DMS53 (cell line): ENCODE results near the gene RFPL3.
"Not testable (repeated sequence)": the region's sequence is repeated elsewhere in the genome, so short reads cannot be mapped to it uniquely, and the experiment has no call there.

Source experiments
- DNase-seq: peaks from one replicate; lab custom pipeline; 2025; lab: John Stamatoyannopoulos, UW

Gene RFPL3

DNA sequence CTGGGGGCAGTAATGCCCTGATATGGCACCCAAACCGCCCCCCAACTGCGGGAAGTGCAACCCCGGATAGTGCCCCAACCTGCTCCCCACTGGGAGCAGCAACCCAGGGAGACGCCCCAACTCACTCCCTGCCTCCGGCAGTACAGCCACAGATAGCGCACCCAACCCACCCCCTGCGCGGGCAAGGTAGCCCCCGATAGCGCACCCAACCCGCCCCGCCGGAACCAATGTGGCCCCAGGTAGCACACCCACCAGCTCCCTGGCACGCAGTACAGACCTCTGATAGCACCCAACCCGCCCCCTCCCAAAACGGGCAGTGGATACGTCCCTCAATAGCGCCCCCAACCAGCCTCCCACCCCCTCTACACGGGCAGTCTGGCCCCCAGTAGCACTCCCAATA, 3.8 kb upstream of the RFPL3 start:
- no peak for DNase-seq

DNA sequence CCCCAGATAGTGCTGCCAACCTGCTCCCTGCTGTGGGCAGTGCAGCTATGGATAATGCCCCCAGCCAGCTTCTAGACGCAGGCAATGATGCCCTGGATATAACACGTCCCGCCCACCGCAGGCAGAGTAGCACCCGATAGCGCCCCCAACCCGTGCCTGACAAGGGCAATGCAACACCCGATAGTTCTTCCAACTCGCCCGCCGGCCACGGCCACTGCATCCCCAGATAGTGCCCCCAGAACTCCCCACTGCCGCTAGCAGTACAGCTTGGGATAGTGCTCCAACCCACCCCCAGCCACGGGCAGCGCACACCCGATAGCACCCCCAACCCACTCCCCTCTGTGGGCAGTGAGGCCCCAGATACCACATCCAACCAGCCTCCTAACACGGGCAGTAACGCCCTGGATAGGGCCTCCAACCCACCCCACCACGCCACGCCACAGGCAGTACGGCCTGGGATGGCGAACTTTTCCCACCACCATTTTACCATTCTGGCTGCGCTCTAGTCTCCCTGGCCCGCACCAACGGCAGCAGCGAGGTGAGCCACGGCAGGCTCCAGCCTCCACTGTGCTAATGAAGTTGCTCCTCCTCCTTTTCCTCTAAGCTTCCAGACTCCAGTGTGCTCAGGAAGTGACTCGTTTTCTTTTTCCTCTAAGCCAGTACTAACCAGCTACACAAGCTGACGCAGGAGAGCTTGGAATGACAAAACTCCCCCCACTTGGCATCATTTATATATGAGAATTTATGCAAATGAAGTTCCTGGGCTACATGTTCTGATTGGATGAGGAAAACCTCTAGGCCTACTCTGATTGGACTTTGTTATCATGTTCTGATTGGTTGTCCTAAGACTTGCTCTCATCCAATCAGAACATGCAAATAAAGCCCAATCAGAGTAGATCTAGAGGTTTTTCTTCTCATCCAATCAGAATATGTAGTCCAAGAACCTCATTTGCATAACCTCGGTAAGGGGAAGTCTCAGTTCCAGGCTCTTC, 3.0 kb upstream of the RFPL3 start:
- peak; percentile 16 for DNase-seq

DNA sequence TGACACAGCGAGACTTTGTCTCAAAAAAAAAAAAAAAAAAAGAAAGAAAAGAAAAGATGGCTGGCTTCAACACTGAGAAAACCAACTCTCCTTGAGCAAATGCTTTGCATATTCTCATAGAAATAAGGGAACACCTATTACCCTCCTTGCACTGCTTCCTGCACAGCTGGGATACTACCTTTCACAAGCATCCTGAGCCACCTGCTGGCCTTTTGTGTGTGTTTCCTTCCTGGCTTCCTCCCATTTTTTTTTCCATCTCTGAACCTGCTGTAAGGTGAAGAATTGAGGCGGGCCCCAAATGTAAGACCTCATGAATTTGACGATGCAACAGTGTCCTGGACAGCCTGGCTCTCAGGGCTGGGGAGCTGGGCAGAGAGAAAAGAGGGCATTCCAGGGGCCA, 1.9 kb upstream of the RFPL3 start:
- peak; percentile 65 for DNase-seq

DNA sequence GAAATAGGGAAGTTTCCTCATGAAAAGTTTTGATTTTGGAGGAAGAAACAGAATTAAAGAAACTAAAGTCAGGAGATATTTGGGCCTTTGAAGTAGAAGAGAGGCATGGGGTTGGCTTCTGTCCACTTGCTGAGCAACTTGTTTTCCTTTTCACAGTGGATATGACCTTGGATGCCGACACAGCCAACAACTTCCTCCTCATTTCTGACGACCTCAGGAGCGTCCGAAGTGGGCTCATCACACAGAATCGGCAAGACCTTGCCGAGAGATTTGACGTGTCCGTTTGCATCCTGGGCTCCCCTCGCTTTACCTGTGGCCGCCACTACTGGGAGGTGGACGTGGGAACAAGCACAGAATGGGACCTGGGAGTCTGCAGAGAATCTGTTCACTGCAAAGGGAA, 2.4 kb downstream of the RFPL3 start:
- not testable (repeated sequence) for DNase-seq

DNA sequence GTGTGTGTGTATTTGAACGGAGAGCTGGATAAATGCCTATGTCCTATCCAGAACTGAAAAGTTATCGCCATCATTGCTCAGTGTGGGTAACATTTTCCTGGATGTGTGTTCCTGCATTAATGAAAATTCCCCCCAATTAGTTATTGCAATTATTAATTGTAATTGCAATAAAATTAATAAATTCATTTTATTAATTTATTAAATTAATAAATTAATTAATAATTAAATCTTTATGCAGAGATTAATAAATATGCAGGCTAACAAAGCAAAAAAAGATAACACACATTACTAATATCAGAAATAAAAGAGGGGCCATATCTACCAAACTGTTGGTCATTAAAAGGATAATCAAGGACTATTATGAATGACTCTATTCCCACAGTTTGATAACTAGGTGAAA, 3.6 kb downstream of the RFPL3 start:
- no peak for DNase-seq

DNA sequence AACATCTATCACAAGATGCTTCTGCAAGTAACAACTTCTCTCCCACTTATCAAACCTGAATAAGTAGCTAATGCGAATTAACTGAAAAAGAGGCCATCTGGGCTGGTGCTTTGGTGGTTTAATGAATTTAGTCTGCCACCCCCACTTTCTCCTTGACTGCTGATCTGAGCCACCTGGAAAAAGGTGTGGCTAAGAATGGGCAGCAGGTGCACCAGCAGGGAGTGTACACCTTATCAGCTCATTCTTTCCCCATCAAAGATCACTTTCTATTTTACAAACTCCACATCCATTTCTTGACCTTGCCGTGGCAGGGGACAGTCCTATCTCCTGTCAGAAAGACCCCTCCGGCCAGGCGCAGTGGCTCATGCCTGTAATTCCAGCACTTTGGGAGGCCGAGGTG, 6.5 kb downstream of the RFPL3 start:
- DNase-seq = no peak

DNA sequence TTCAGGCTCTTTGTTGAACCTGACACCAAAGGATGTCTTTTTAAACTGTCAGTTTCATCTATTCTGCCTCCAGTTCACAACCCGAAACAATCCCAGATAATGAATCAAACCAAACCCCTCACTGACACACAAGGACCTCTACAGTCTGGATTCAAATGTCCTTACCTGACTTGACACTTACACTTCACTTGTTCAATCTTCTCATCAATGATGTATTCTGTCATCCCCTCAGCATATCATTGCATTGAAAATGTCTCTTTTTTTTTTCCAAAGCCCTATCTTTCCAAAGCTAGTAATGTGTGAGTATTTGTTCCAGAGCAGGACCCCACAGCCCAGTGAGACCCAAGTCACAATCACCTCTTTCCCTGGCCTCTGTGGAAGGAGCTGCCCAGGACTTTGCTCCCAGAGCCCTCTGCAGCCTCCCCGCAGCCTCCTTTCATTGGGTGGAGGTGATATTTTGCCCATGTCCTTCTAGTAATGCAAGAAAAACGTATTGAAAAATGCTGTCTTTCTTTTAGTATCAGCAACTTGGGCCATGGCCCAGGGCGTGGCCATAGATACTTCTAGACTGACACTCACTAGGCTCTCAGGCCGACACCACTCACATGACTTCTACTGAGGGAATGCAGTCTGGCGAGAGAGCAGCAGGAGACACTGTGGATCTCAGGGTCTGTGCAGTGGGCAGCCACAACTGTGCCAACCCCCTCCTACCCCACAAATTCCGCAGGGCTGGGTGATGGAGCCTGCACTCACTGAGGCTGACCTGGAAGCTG, 18.2 kb downstream of the RFPL3 start:
- DNase-seq = no peak

DNA sequence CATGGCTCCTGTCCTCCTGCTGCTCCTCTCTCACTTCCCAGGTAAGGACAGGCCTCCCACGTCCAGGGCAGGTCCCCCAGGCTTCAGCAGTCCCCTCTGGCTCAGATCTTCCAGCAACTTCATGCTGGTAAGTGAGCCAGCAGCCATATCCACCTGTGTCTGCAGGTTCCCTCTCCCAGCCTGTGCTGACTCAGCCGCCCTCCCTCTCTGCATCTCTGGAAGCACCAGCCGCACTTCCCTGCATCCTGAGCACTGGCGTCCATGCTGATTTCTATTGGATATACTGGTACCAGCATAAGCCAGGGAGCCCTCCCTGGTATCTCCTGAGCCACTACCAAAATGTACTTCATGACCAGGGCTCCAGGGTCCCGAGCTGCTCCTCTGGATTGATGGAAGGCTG, 19.0 kb downstream of the RFPL3 start:
- no peak for DNase-seq

DNA sequence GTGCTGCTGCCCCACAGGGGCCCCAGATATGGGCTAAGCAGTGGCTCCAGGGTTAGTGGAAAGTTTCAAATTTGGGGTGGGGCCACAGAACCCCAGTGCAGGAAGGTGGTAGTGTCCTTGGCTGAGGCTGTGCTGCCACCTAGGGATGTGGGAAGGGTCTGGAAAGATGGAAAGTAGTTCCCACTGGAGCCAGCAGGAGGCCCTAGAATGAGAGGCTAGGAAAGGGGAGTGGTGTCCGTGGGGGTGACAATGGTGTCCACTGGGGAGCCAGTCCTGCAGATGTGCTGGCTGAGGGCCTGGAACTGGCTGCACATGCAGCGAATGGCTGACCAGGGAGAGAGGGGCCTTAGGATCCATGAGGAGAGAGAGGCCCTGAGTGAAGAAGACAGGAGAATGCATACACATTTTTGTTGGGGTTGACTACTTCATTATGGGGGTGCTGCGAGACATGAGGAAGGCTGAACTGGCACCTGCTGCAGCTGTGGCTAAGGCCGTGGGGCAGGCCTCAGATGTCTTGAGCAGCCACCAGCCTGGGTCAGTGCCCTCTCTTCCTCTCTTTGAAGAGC, 21.1 kb downstream of the RFPL3 start:
- DNase-seq = peak; percentile 31

DNA sequence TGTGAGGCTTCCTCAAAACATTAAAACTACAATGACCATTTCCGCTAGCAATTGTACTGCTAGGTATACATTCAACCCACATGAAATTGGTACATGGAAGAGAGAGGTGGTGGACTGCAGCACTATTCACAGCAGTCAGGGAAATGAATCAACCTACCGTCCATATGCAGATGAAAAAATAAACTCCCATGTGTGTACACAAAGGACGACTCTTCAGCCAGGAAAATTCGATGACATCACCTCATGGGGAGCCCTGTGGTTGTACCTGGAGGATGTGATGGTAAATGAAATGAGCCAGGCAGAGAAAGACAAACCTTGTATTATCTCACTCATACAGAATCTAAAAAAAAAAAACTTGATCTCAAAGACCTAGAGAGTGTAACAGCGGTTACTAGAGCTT, 23.3 kb downstream of the RFPL3 start:
- DNase-seq = peak; percentile 71

DNA sequence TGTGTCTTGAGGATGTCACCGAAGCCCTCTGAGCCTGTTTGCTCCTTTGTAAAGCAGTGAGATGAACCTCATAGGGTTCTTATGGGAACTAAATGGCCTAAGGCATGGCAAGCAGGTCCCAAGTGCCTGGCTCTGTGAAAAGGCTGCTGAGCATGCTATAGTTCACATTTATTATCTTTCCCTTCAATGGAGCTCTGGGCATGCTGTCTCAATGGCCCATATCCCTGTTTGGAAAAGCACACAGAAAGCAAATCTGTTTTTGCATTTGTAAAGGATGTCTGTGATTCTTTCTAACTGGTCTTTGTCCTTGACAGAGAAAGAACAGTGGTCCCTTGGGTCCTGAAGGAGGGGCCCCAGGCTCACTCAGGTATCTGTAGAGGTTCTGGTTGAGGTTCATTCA, 28.0 kb downstream of the RFPL3 start:
- no peak for DNase-seq

DNA sequence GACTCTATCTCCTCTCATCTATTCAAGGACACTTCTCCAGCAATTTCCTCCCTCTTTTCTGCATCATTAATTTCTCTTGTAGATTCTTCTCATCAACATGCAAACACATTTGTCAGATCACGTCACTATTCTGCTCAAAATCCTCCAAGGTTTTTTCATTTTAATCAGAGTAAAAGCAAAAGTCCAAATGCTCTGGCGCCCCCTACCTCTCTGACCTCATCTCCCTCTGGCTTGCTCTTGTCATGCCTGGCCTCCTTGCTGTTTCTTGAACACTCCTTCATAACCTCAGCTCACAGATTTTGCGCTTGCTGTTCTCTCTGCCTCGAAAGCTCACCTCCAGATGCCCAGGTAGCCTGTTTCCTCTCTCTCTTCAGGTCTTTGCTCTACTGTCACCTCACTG, 32.0 kb downstream of the RFPL3 start:
- peak; percentile 8 for DNase-seq

DNA sequence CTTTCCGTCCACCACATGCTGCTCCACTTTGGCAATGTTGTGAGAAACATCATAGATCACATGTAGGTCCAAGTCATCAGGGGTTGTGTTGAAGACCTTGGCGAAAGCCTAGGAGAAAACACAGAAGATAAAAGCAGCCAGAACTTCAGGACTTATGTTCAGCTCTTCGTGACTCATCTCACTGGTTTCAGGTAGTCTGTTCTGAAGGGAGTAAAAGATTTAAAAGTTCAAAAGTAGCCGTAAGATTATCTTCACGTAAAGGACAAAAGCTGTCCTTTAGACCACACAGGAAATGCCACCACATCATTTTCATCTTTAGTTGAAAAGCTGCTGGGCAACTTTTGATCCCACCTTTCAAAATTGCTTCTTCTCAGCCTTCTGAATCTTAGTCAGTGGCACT, 37.4 kb downstream of the RFPL3 start:
- no peak for DNase-seq

DNA sequence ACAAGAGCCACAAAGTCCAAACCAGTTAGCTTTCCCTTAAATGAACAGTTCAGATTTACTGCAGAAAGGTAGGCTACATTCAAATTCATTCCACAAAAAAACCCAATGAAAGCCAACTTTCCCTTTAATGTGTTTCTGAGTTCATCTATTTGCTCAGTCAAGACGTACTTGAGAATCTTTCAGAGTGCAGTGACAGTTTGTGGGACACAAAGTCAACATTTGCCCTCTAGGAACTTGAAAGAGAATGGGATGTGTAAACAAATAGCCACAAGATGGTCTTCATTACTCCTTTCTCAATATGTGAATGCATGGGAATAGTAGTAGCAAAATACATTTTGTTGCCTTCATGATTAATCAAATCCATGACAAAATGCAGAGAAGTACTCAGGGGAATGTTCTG, 38.6 kb downstream of the RFPL3 start:
- DNase-seq = peak; percentile 3

DNA sequence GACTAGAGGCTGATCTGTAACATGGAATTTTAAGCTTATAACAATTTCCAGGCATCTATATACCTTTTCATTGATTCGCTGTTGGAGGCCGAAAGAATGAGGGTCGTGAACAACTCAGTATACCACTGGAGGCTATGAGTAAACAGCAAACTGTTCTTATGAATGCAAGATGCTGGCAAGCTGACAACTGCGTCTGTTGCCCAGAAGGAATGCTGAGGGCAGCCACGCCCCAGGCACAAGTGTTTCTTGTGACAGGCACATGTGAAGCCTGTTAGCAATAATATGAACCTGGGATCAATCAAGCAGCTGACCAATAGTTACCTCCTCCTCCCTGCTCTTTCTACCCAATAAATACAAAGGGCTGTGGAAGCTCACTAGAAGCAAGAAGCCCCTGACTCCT, 39.1 kb downstream of the RFPL3 start:
- no peak for DNase-seq

DNA sequence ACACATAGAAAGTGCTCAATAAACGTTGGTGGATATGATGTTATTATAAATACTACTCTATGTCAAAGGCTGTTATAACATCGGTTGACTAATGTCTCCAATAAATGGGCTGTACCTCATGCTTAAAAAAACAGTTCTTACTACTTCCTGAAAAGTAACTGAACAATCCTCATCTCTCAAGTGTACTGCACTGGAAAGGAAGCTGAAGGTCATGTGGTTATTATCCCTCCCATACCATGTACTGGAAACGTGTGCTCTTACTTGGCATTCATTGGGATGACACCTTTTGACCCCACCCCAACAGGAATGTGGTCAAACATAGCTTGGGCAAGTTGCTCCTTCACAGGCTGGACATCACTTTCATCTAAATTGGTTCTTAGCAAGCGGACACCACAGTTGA, 43.8 kb downstream of the RFPL3 start:
- no peak for DNase-seq

DNA sequence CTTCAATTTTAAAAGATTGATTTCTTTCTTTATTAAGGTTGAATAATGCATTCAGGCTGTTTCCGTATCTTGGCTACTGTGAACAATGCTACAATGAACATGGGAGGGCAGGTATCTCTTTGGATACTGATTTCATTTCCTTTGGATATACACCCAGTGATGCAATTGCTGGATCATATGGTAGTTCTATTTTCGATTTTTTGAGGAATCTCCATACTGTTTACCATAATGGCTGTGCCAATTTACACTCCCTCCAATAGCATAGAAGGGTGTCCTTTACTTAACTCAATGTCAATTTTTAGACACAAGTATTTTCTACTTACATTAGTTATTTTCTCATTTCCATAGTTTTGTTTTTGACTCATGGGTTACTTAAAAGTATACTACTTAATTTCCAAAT, 46.4 kb downstream of the RFPL3 start:
- DNase-seq = no peak

DNA sequence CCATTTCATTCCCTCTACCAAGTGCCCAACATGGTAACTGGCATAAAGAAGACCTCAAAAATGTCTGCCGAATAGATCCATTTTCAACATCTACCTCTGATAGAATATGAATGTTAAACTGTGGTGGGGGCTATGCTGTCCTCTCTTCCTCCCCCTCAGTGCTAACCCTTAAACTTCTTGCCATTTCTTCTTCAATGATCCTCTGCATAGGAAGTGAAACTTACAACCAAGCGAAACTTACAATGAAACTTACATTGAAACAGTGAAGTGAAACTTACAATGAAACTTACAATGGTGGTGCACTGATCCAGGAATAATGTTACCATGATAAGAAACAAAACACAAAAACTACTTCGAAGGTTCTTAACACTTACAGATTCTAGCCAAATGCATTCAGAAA, 49.6 kb downstream of the RFPL3 start:
- no peak for DNase-seq

DNA sequence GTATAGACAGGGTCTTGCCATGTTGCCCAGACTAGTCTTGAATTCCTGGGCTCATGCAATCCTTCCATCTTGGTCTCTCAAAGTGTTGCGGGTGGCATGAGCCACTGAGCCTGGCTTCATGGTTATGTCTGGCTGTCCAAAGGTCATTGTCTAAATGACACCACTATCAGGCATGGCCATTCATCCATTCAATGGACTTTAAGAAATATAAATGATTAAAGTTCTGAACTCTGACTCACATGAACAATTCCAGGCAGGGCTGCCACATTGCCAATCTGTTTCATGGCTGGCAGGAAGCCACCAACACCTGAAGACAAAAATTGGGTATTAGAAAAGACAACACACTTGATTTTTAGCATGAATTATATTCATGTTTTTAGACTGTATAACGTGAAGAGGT, 50.3 kb downstream of the RFPL3 start:
- no peak for DNase-seq

DNA sequence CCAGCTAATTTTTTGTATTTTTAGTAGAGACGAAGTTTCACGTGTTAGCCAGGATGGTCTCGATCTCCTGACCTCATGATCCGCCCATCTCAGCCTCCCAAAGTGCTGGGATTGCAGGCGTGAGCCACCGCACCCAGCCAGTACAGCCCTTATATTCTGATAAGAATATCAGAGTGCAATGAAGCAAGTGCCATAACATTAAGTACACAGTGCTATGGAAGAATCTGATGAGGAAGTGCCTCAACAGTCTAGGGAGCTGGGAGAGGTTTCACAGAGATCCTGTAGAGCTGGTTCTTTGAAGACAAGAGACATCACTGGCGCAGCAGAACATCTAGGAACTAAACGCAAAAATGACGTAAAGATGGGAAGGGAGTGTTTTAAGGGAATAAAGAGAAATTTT, 52.3 kb downstream of the RFPL3 start:
- no peak for DNase-seq

DNA sequence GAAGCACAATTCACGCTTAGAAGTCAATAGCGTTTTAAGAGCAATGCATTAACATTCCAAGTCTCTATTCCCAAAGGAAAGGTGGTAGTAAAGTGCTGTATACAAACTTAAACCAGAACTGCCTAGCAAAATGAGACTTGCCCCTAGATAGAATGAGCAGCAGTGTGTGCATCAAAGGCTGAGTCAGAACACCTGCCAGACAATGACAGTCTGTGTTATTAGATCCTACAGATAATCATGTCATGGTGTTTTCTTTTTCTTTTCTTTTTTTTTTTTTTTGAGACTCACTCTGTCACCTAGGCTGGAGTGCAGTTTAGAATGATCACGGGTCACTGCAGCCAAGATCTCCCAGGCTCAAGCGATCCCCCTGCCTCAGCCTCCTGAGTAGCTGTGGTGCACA, 52.8 kb downstream of the RFPL3 start:
- no peak for DNase-seq
